ENCODE data around the gene ACSM6. TPM values are rescaled to one million over a fixed set of nuclear protein-coding genes. Genes with fewer than 3 reads are reported as not detected.

Gene ACSM6
- total RNA-seq, 1 donor from 2014 or later, result not detected

- peaks cover 22% of the 10 kb centered on the region for H3K4me1 Mint-ChIP-seq
- no peaks in the 10 kb centered on the region for H3K9me3 Mint-ChIP-seq
- no peaks in the 10 kb centered on the region for H3K27me3 Mint-ChIP-seq (ENCODE audit: low read depth)
- peak overlapping the region; percentile 98 for H3K27ac Mint-ChIP-seq
- no peak overlapping the region for H3K4me3 Mint-ChIP-seq
- H3K36me3 Mint-ChIP-seq, result peaks cover 14% of the 10 kb centered on the region
- no peak for DNase-seq (ENCODE audit: low spot score in 2 of 2, unreplicated experiment in 2 of 2)
- TF ChIP-seq CTCF (IDR thresholded peaks at IDR 0.05; ENCODE audit: unreplicated experiment), result no peak
Observed at GRCh38 chr10:95247881-95248583, 54.0 kb downstream of the ACSM6 start.

- no peak for DNase-seq (ENCODE audit: low spot score in 2 of 2, unreplicated experiment in 2 of 2)
- no peak overlapping the region for H3K4me3 Mint-ChIP-seq
- H3K9me3 Mint-ChIP-seq, result no peaks in the 10 kb centered on the region
- TF ChIP-seq CTCF (IDR thresholded peaks at IDR 0.05; ENCODE audit: unreplicated experiment), result no peak
- H3K27me3 Mint-ChIP-seq (ENCODE audit: low read depth), result no peaks in the 10 kb centered on the region
- H3K36me3 Mint-ChIP-seq, result peaks cover 17% of the 10 kb centered on the region
- peak overlapping the region; percentile 70 for H3K27ac Mint-ChIP-seq
- H3K4me1 Mint-ChIP-seq, result peaks cover 22% of the 10 kb centered on the region
Observed at GRCh38 chr10:95248989-95249388, 55.0 kb downstream of the ACSM6 start.

- Mint-ChIP-seq H3K4me1 (peaks cover 22% of the 10 kb centered on the region), H3K4me3 (no peak overlapping the region), H3K27me3 (ENCODE audit: low read depth) (no peaks in the 10 kb centered on the region), H3K27ac (peak overlapping the region; percentile 34), H3K36me3 (peaks cover 18% of the 10 kb centered on the region), H3K9me3 (no peaks in the 10 kb centered on the region)
- TF ChIP-seq CTCF (IDR thresholded peaks at IDR 0.05; ENCODE audit: unreplicated experiment), result no peak
- DNase-seq (ENCODE audit: low spot score in 2 of 2, unreplicated experiment in 2 of 2), result no peak
Observed at GRCh38 chr10:95249467-95249866, 55.4 kb downstream of the ACSM6 start.

GRCh38 chr10:95250856-95251255 is 56.8 kb downstream of the ACSM6 start:
- Mint-ChIP-seq H3K4me1 (peaks cover 22% of the 10 kb centered on the region), H3K27me3 (ENCODE audit: low read depth) (no peaks in the 10 kb centered on the region), H3K27ac (no peak overlapping the region), H3K4me3 (no peak overlapping the region), H3K9me3 (peaks cover 11% of the 10 kb centered on the region), H3K36me3 (peaks cover 31% of the 10 kb centered on the region)
- no peak for DNase-seq (ENCODE audit: low spot score in 2 of 2, unreplicated experiment in 2 of 2)
- TF ChIP-seq CTCF (IDR thresholded peaks at IDR 0.05; ENCODE audit: unreplicated experiment), result no peak

- TF ChIP-seq CTCF (IDR thresholded peaks at IDR 0.05; ENCODE audit: unreplicated experiment), result no peak
- H3K27ac Mint-ChIP-seq, result peak overlapping the region; percentile 3
- H3K4me3 Mint-ChIP-seq, result no peak overlapping the region
- H3K4me1 Mint-ChIP-seq, result peaks cover 7% of the 10 kb centered on the region
- peaks cover 45% of the 10 kb centered on the region for H3K36me3 Mint-ChIP-seq
- H3K27me3 Mint-ChIP-seq (ENCODE audit: low read depth), result no peaks in the 10 kb centered on the region
- H3K9me3 Mint-ChIP-seq, result peaks cover 20% of the 10 kb centered on the region
- no peak for DNase-seq (ENCODE audit: low spot score in 2 of 2, unreplicated experiment in 2 of 2)
Observed at GRCh38 chr10:95253007-95253406, 59.0 kb downstream of the ACSM6 start.

Measured in mesothelial cell of epicardium (in vitro differentiated cells).